ENCODE measurements around the gene MPG. TPM values are rescaled to one million over a fixed set of nuclear protein-coding genes. Genes with fewer than 3 reads are reported as not detected.
A peak's percentile ranks its signal among the peaks of the same experiment; 100 is the strongest.

MPG gene
- polyA plus RNA-seq, 1 donor (not counting 4 experiments of a cell fraction or from before 2014, with no cell fraction given), result 22.7 TPM

GRCh38 chr16:65745-66144 lies 12.3 kb upstream of the MPG start:
- Histone ChIP-seq H2AFZ (ENCODE audit: control insufficient read depth, low read length) (no peak overlapping the region), H3K4me3 (ENCODE audit: control insufficient read depth in 2 of 3, extremely low read depth in 1 of 3, insufficient read depth in 2 of 3, low read depth in 1 of 3, low read length in 3 of 3) (no peak overlapping the region), H3K27ac (ENCODE audit: control insufficient read depth, insufficient read depth, low read length) (no peak overlapping the region), H3K9me1 (ENCODE audit: control insufficient read depth, extremely low read depth, insufficient read depth, low read length) (no peaks in the 10 kb centered on the region), H3K4me2 (ENCODE audit: control insufficient read depth, extremely low read depth, insufficient read depth, low read depth, low read length) (no peak overlapping the region), H3K9ac (ENCODE audit: control insufficient read depth, extremely low read depth, insufficient read depth, low read length) (no peak overlapping the region), H3K9me3 (ENCODE audit: control insufficient read depth, low read depth, low read length) (no peaks in the 10 kb centered on the region), H4K20me1 (ENCODE audit: control insufficient read depth, extremely low read depth, insufficient read depth, low read length) (peaks cover 4% of the 10 kb centered on the region), H3K27me3 (ENCODE audit: control insufficient read depth, extremely low read depth, insufficient read depth, low read length) (no peaks in the 10 kb centered on the region), H3K4me1 (ENCODE audit: control insufficient read depth, extremely low read depth, insufficient read depth, low read length) (peaks cover 3% of the 10 kb centered on the region), H3K36me3 (ENCODE audit: control insufficient read depth in 2 of 2, extremely low read depth in 1 of 2, insufficient read depth in 2 of 2, low read length in 2 of 2) (peaks cover 10 to 24% of the 10 kb centered on the region in 2 experiments), H3K79me2 (ENCODE audit: control insufficient read depth, insufficient read depth, low read length) (peaks cover 21% of the 10 kb centered on the region)
- DNase-seq (ENCODE audit: low read depth, low spot score) (no peak), FAIRE-seq (peak; percentile 71)
- dilution Hi-C loops (cut with MboI; ENCODE audit: extremely low pct_ligation_motif_present, low sequenced_read_pairs), result no loop called here
- no peak for TF ChIP-seq EZH2 (IDR thresholded peaks at IDR 0.05; ENCODE audit: low read length)
- TF ChIP-seq, protein P1, sequence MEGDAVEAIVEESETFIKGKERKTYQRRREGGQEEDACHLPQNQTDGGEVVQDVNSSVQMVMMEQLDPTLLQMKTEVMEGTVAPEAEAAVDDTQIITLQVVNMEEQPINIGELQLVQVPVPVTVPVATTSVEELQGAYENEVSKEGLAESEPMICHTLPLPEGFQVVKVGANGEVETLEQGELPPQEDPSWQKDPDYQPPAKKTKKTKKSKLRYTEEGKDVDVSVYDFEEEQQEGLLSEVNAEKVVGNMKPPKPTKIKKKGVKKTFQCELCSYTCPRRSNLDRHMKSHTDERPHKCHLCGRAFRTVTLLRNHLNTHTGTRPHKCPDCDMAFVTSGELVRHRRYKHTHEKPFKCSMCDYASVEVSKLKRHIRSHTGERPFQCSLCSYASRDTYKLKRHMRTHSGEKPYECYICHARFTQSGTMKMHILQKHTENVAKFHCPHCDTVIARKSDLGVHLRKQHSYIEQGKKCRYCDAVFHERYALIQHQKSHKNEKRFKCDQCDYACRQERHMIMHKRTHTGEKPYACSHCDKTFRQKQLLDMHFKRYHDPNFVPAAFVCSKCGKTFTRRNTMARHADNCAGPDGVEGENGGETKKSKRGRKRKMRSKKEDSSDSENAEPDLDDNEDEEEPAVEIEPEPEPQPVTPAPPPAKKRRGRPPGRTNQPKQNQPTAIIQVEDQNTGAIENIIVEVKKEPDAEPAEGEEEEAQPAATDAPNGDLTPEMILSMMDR (optimal IDR thresholded peaks at IDR 0.05 in 1 of 3, IDR thresholded peaks at IDR 0.05 in 1 of 3, conservative IDR thresholded peaks at IDR 0.05 in 1 of 3; ENCODE audit: extremely low read depth in 1 of 3, insufficient read depth in 2 of 3, low read length in 3 of 3), result peak; percentile 89 to 99 (median 95)

DNA sequence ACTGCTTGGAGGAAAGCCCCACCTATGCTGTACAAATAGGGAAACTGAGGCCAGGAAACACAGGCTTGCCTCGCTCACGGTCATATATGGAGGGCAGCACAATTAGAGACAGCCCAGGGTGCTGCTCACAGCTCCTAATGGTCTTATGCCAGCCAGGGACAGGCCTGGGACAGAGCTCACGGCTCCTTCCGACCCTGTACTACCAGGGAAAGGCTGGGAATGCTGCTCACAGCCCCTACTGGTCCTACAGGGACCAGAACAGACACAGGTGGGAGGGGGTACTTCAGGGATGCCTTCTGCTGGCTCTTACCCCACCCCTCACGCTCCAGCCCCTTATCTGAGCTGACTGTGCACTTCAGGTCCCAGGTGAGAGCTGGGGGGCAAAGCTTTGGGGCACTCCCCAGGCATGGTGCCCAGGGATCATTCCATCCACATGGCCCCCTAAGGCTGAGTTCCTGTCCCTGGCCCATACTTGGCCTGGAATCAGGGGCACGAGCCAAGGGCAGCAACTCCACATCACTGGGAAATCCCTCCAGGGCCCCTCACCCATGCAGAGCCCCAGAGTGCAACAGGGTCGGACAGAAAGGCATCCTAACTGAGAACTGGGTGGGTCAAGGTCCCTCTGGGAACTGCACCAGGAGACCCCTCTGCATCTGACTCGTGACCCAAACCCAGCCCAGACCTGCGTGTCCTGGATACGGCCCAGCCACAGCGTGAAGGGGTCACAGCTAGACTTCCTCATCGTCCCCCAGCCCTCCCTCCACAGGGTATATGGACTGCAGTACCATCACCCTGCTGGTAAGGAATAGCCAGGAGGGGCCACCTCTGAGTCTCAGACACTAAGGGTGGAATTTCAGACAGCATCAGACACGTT lies 11.5 kb upstream of the MPG start:
- Histone ChIP-seq H4K20me1 (ENCODE audit: control insufficient read depth, extremely low read depth, insufficient read depth, low read length) (peaks cover 4% of the 10 kb centered on the region), H3K4me2 (ENCODE audit: control insufficient read depth, extremely low read depth, insufficient read depth, low read depth, low read length) (no peak overlapping the region), H3K4me3 (ENCODE audit: control insufficient read depth in 2 of 3, extremely low read depth in 1 of 3, insufficient read depth in 2 of 3, low read depth in 1 of 3, low read length in 3 of 3) (no peak overlapping the region), H3K9me3 (ENCODE audit: control insufficient read depth, low read depth, low read length) (no peaks in the 10 kb centered on the region), H2AFZ (ENCODE audit: control insufficient read depth, low read length) (no peak overlapping the region), H3K9ac (ENCODE audit: control insufficient read depth, extremely low read depth, insufficient read depth, low read length) (no peak overlapping the region), H3K4me1 (ENCODE audit: control insufficient read depth, extremely low read depth, insufficient read depth, low read length) (peaks cover 9% of the 10 kb centered on the region), H3K36me3 (ENCODE audit: control insufficient read depth in 2 of 2, extremely low read depth in 1 of 2, insufficient read depth in 2 of 2, low read length in 2 of 2) (peaks cover 10 to 24% of the 10 kb centered on the region in 2 experiments), H3K9me1 (ENCODE audit: control insufficient read depth, extremely low read depth, insufficient read depth, low read length) (peaks cover 3% of the 10 kb centered on the region), H3K79me2 (ENCODE audit: control insufficient read depth, insufficient read depth, low read length) (peaks cover 26% of the 10 kb centered on the region), H3K27me3 (ENCODE audit: control insufficient read depth, extremely low read depth, insufficient read depth, low read length) (no peaks in the 10 kb centered on the region), H3K27ac (ENCODE audit: control insufficient read depth, insufficient read depth, low read length) (no peak overlapping the region)
- no peak for TF ChIP-seq EZH2 (IDR thresholded peaks at IDR 0.05; ENCODE audit: low read length)
- TF ChIP-seq, protein P1 (optimal IDR thresholded peaks at IDR 0.05 in 1 of 3, IDR thresholded peaks at IDR 0.05 in 1 of 3, conservative IDR thresholded peaks at IDR 0.05 in 1 of 3; ENCODE audit: extremely low read depth in 1 of 3, insufficient read depth in 2 of 3, low read length in 3 of 3), result no peak
- no peak for FAIRE-seq
- dilution Hi-C loops (cut with MboI; ENCODE audit: extremely low pct_ligation_motif_present, low sequenced_read_pairs), result no loop called here
- no peak for DNase-seq (ENCODE audit: low read depth, low spot score)

All from keratinocyte (primary cell).